HFF-Myc (cell line): Measurements from ENCODE around the gene OVOL1.
"Not testable (repeated sequence)": the region's sequence is repeated elsewhere in the genome, so short reads cannot be mapped to it uniquely, and the experiment has no call there.

Source experiments
- DNase-seq: peaks from one replicate; pipeline ENCODE4 v3.0.0-alpha.2; 2011; ENCODE audit warnings: low read depth; ENCODE audit errors: extremely low read depth
- H3K4me3 ChIP-seq: replicated peaks from 2 replicates; pipeline ENCODE4 v1.5.1; 2011; ENCODE audit warnings: low read depth, mild to moderate bottlenecking, control low read depth, low read length
- CTCF ChIP-seq: IDR thresholded peaks from 2 replicates; pipeline ENCODE4 v1.5.1; 2012; ENCODE audit warnings: mild to moderate bottlenecking, low read depth, low read length, control low read depth; ENCODE audit errors: missing control alignments

OVOL1 gene

GRCh38 chr11:65829459-65829858 lies 42.6 kb downstream of the OVOL1 start:
- TF ChIP-seq CTCF = no peak
- no peak for DNase-seq
- H3K4me3 ChIP-seq = no peak overlapping the region

- not testable (repeated sequence) for DNase-seq, H3K4me3 ChIP-seq
Observed at GRCh38 chr11:65832231-65832630, 45.4 kb downstream of the OVOL1 start.

GRCh38 chr11:65833297-65834030 lies 46.6 kb downstream of the OVOL1 start, which contains the start of gene SNX32:
Gene SNX32 (plus strand): TSS chr11:65833963. CDS start chr11:65834066, 103 bp downstream.
- H3K4me3 ChIP-seq = peak within 1 kb of the TSS; percentile 73
- no peak for TF ChIP-seq CTCF
- DNase-seq = peak; percentile 75

- H3K4me3 ChIP-seq = peak overlapping the region; percentile 73
- DNase-seq = no peak
- no peak for TF ChIP-seq CTCF
Observed at GRCh38 chr11:65834202-65834601, 47.3 kb downstream of the OVOL1 start.

- no peak for TF ChIP-seq CTCF
- no peak overlapping the region for H3K4me3 ChIP-seq
- DNase-seq = no peak
Observed at GRCh38 chr11:65842144-65842543, 55.3 kb downstream of the OVOL1 start.

GRCh38 chr11:65843811-65844210 lies 56.9 kb downstream of the OVOL1 start:
- no peak overlapping the region for H3K4me3 ChIP-seq
- TF ChIP-seq CTCF = no peak
- no peak for DNase-seq

- no peak overlapping the region for H3K4me3 ChIP-seq
Observed at GRCh38 chr11:65844231-65844872, 57.5 kb downstream of the OVOL1 start.

More at GRCh38 chr11:65844231-65844872, 57.5 kb downstream of the OVOL1 start:
- no peak for TF ChIP-seq CTCF
- no peak for DNase-seq
